HG03575 (cell line): ENCODE measurements around the gene VSIG10L2.
"Not testable (repeated sequence)": the region's sequence is repeated elsewhere in the genome, so short reads cannot be mapped to it uniquely, and the experiment has no call there.

ENCODE experiments used
- ATAC-seq: cut with Tn5 transposase; IDR thresholded peaks from one replicate; pipeline ENCODE4 v1.9.1; 2021; ENCODE audit not compliant: unreplicated experiment, insufficient number of reproducible peaks, low FRiP score; ENCODE audit errors: extremely low read depth

Gene VSIG10L2

GRCh38 chr11:125956391-125957134, 10.7 kb downstream of the VSIG10L2 start:
- no peak for ATAC-seq

- no peak for ATAC-seq
Measured at GRCh38 chr11:125957618-125958332, 11.9 kb downstream of the VSIG10L2 start.

GRCh38 chr11:125958872-125959400, 13.1 kb downstream of the VSIG10L2 start:
- no peak for ATAC-seq

GRCh38 chr11:125959511-125959910, 13.7 kb downstream of the VSIG10L2 start:
- ATAC-seq, result no peak

GRCh38 chr11:125959931-125960330, 14.1 kb downstream of the VSIG10L2 start:
- ATAC-seq, result no peak

GRCh38 chr11:125960771-125961170, 14.9 kb downstream of the VSIG10L2 start:
- ATAC-seq, result no peak

- no peak for ATAC-seq
Measured at GRCh38 chr11:125967515-125967914, 21.7 kb downstream of the VSIG10L2 start.

GRCh38 chr11:125968354-125968753, 22.5 kb downstream of the VSIG10L2 start:
- ATAC-seq, result no peak

- ATAC-seq, result no peak
Measured at GRCh38 chr11:125971618-125972017, 25.8 kb downstream of the VSIG10L2 start.

GRCh38 chr11:125974284-125974683, 28.4 kb downstream of the VSIG10L2 start:
- ATAC-seq, result no peak

- no peak for ATAC-seq
Measured at GRCh38 chr11:125975634-125976033, 29.8 kb downstream of the VSIG10L2 start.

GRCh38 chr11:125976156-125976555, 30.3 kb downstream of the VSIG10L2 start:
- no peak for ATAC-seq

GRCh38 chr11:125977333-125977732, 31.5 kb downstream of the VSIG10L2 start:
- no peak for ATAC-seq

GRCh38 chr11:125978181-125978716, 32.4 kb downstream of the VSIG10L2 start:
- ATAC-seq, result no peak

GRCh38 chr11:125978778-125979407, 33.0 kb downstream of the VSIG10L2 start:
- ATAC-seq, result no peak

GRCh38 chr11:125979511-125979910, 33.7 kb downstream of the VSIG10L2 start:
- no peak for ATAC-seq

GRCh38 chr11:125980436-125980835, 34.6 kb downstream of the VSIG10L2 start:
- no peak for ATAC-seq

- ATAC-seq, result no peak
Measured at GRCh38 chr11:125982348-125982730, 36.5 kb downstream of the VSIG10L2 start.

GRCh38 chr11:125985956-125986355, 40.1 kb downstream of the VSIG10L2 start:
- not testable (repeated sequence) for ATAC-seq
